GM21825 (cell line): ENCODE data around the gene TFE3.

Experiments used
- ATAC-seq: cut with Tn5 transposase; IDR thresholded peaks from one replicate; pipeline ENCODE4 v1.9.1; 2021; ENCODE audit warnings: mild to moderate bottlenecking, moderate library complexity; ENCODE audit not compliant: unreplicated experiment

Gene TFE3

GRCh38 chrX:49043220-49043986, at the start of gene TFE3:
Gene TFE3, minus strand, starts transcription at chrX:49043357. Its CDS starts 131 bp downstream, at chrX:49043226.
- peak; percentile 87 for ATAC-seq

DNA sequence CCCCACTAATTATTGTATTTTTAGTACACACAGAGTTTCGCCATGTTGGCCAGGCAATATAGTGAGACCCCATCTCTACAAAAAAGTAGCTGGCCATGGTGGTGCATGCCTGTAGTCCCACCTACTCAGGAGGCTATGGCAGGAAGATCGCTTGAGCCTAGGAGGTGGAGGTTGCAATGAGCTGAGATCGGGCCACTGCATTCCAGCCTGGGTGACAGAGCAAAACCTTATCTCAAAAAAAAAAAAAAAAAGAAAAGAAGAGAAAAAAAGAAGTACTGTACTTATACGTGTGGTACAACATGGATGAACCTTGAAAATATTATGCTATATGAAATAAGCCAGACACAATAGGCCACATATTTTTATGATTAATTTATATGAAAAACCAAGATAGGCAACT, 46.4 kb upstream of the TFE3 start:
- no peak for ATAC-seq

- no peak for ATAC-seq
These were observed 39.2 kb upstream of the TFE3 start for GRCh38 chrX:49082271-49082871.

DNA sequence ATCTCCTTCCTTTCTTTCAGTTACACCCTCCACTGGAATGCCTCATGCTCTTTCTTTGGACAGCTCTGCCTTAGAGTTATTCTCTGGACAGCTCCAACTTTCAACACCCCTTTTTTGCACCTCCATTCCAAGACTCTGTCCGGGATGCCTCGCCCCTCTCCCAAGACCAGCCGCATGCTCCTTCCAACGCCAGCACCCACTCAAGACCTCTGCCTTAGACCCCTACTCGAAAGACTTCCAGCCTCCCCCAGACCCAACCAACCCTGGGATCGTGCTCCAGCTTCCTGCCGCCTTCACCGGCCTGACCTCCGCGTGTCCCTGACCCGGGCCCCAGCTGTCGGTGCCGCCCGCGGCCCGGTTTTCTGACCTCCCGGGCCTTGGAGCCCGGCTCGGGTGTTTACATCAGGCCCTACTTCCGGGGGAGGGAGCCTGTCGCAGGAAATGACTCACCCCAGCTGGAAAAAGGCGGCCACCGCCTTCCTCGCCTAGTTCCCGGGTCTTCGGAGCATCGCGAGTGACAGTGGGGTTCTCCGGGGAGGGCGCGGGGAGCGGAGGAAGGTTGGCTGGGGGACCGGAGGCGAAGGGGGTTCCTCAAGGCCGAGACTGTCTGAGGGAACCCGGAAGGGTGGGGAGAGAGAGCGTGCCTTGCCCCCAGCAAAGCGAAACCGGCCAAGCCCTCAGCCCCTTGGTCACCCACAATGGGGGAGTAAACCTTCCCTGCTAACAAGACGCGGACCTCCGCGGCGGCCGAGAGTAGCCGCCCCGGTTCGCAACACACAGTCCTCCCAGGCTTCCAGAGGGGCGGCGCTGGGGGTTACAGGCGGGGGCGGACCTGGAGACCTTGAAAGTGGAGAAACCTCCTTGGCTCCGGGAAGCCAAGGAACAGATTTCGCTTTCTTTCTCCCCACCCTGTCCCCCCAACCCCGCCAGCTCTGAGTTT, 36.6 kb upstream of the TFE3 start, which contains the start of gene WDR45:
Gene WDR45 (minus strand): TSS at position 399 of the 940 bp plus-strand sequence. CDS start 1,792 bp downstream, outside the sequence.
- ATAC-seq: peak; percentile 64

GRCh38 chrX:49077941-49078340, 34.8 kb upstream of the TFE3 start:
- no peak for ATAC-seq

DNA sequence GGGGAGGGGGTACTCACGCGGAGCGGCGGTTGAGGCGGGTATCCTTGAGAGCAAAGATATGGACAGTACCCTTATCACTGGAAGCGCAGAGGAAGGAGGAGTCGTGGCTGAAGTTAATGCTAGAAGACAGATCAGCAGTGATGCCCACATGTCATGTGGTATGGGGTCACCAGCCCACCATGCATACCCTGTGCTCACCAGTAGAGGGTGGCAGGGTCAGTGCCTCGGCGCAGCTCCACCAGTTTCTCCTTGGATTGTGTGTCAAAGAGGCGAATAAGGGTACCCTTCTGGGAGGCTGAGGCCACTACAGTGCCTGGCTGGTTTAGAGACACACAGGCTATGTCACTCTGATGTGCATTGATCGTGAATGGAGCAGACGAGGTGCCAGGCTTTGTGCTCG, 32.2 kb upstream of the TFE3 start:
- no peak for ATAC-seq

- ATAC-seq: peak; percentile 81
These were observed 30.7 kb upstream of the TFE3 start, which contains the start of gene PRAF2 for GRCh38 chrX:49073601-49074575. Gene PRAF2, minus strand, starts transcription at chrX:49074002. Its CDS starts 15 bp downstream, at chrX:49073987.

DNA sequence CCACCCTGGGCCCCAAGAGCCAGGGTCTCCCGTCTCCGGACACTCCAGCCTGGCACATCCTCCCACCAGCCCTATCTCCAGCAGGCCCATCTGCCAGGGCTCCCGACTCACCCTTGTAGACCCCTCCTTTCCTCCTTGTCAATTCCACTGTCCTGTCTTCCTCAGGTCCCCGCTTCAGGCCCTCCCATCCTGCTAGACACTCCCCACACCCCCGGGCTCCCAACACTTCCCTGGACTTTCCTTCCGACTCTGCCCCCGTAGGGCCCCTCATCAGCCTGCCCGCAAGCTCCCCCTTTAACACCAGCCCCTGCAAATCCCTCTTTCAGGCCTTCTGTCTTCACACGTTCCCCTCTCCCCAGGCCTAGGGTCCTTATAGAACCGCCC, 29.5 kb upstream of the TFE3 start:
- no peak for ATAC-seq

DNA sequence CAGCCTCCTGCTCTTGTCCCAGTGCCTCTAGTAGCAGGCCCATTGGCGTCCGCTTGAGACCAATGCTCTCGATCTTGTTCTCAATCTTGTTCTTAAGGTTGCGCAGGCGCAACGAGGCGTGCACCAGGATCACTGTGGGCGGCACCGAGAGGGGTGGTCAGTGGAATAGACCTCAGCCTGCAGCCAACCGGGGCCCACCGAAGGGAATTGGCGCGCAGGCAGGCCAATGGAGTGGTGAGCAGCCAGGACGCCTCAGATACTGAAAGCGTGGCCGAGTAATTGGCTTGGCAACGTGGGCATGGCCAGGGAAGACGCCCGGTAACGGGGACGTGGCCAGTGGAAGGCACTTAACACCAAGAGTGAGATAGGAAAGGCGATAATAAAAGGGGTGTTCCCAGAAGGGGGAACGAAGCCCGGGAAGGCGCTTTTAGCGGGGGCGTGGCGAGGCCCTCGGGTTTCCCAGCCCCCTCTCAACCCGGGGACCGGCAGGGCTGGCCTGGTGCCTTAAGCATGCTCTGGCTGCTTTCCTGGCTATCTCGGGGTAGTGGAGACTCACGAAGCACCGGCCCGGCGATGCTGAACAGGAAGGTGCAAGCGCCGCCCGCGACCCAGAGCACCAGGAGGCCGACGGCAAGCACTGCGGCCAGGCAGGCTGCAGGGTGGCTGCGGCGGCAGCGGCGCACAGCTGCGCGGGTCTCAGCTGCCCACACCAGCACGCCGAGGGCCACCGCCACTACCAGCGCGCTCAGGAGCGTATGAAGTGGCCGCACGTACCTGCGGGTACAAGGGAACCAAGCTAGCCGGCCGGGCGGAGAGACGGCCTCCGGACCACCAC, 28.9 kb upstream of the TFE3 start:
- ATAC-seq: no peak

- ATAC-seq: no peak
These were observed 27.8 kb upstream of the TFE3 start for GRCh38 chrX:49070988-49071387.

DNA sequence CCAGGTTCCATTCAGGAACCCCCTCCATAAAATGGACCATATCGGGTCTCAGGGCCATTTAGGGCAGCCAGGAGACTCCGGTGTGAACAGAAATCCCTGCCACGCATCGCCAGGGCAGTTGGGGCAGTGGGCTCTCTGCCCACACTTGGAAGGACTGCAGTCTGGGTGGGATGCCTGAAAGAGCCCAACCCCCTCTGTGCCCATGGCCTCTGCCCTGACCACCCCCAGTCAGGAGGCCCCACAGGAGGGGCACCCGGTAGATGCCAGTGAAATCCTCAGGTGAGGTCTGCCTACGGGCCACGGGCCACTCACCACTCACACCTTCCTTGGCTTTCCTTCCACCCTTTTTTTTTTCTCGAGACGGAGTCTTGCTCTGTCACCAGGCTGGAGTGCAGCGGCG, 25.9 kb upstream of the TFE3 start:
- ATAC-seq: no peak

- ATAC-seq: no peak
These were observed 24.3 kb upstream of the TFE3 start for GRCh38 chrX:49067285-49068120.

DNA sequence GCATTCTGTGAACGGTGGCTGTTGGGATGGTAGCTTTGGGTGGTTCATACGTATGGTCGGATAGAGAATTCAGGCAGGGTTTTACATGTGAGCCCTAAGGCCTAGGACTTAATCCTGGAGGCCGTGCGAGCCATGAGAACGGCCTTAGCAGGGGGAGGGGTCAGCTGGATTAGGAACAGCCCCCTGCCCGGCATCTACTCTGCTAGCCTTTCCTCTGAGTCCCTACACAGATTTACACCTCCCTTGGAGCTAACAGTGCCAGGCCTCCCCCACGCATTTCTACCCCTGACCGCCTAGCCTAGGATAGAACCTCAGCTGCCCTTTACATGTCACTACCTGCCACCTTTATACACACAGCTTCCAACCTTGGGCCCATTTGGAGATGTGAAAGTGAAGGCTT, 23.5 kb upstream of the TFE3 start:
- no peak for ATAC-seq

GRCh38 chrX:49066278-49066677, 23.1 kb upstream of the TFE3 start:
- no peak for ATAC-seq

GRCh38 chrX:49064735-49065134, 21.6 kb upstream of the TFE3 start:
- ATAC-seq: no peak

DNA sequence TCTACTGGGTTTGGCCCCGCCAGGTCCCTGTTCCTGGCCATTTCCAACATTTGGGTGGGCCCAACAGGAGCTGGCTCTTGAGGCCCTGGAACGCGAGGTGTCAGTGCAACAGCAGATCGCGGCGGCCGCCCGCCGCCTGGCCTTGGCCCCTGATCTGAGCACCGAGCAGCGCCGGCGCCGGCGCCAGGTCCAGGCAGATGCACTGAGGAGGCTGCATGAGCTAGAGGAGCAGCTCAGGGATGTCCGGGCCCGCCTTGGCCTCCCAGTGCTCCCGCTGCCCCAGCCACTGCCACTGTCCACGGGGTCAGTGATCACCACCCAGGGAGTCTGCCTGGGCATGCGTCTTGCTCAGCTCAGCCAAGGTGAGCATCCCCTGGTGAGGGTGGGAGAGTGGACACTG, 21.1 kb upstream of the TFE3 start:
- no peak for ATAC-seq

- no peak for ATAC-seq
These were observed 20.6 kb upstream of the TFE3 start for GRCh38 chrX:49063715-49064114.

DNA sequence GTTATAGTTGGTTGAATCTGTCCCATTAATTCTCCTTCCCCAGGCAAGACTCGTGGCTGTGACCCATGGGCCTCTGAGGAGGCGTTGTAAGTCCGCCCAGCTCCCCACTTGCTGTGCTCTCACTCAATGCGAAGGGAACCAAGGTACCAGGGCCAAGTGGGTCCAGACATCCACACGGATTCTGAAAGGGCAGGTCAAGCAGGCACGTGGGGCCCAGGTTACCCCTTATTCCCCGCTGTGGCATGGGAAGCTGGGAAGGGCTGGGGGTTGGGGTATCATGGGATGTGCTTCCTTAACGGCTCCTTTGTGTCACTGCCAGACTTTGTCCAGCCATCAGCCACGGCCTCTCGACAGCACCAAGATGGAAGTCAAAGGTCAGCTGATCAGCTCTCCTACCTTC, 18.8 kb upstream of the TFE3 start:
- no peak for ATAC-seq
